HuH-7.5 (cell line): ENCODE measurements around the gene TMEM273.
"Not testable (repeated sequence)": the region's sequence is repeated elsewhere in the genome, so short reads cannot be mapped to it uniquely, and the experiment has no call there.

Experiments
- DNase-seq: peaks from one replicate; pipeline ENCODE4 v3.0.0; 2011; ENCODE audit warnings: low spot score

Gene TMEM273

DNA sequence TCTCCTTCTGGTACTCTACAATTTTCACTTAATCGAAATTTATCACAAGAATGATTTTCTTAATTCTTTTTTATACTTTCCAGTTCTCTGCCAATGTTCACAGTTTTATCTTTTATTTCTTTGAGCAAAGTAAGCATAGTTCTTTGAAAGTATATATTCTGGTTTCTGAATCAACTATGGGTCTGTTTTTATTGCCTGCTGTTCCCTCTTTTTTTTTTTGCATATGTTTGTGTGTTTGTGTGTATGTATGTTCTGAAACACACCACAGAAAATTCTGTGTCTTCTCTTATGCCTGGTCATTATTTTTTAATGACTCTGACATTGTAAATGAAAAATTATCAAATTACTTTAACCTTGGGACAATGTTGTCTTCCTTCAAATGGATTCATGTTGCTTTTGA lies 15.9 kb upstream of the TMEM273 start:
- DNase-seq: no peak

DNA sequence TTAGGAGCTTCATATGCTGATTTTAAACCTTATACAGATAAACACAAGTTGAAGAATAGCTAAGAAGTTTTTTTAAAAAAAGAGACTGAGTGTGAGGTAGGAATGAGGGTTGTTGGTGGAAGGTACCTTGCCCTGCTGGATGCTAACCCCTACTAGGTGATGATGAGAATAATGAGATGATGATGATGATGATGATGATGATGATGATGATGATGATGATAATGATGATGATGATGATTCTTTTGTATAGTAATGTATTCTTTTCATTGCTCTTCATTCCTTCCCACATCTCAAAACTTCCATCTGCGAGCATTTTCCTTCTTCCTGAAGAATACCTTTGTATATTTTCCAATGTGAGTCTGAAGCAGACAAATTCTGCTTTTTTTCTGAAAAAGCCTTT lies 14.1 kb upstream of the TMEM273 start:
- DNase-seq: no peak

DNA sequence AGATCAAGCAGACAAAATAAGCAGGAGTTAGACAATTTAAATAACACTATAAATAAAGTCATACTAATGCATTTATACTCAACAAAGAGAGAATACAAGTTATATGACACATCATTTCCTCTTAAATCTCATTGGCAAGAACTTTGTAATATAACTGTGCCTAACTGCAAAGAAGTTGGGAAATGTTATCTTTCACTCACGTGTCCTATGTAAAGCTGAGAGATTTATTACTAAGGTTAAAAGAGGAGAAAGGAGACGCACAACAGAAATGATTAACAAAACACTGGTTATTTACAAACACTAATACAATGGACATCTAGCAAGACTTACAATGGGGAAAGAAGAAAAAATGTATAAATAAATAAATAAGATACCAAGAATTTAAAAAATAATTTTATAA lies 12.7 kb upstream of the TMEM273 start:
- DNase-seq: no peak

DNA sequence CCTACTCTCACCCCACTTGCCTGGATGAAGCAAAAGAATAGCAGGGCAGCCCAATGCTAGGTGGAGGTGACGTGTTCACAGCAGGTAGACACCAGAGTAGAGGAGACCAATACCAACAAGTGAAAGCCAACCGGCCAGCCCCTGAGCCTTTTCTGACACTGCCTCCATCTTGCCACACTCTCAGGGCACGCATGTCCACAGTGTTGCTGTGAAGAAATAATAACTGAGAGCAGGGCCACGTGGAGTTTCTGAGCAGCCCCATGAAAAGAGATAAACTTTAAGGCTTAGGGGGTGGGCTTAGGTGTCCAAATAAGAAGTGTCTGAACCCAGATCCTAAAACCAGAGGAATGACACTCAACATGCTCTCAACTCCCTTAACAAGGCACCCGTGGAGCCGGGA lies 9.0 kb upstream of the TMEM273 start:
- no peak for DNase-seq

DNA sequence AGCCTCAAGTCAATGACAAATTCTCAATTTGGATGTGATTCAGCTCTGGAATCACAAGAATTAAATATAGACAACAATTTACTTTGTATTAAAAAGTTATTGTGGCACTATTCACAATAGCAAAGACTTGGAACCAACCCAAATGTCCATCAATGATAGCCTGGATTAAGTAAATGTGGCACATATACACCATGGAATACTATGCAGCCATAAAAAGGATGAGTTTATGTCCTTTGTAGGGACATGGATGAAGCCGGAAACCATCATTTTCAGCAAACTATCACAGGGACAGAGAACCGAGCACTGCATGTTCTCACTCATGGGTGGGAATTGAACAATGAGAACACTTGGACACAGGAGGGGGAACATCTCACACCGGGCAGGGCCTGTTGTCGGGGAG lies 7.7 kb upstream of the TMEM273 start:
- DNase-seq: not testable (repeated sequence)

DNA sequence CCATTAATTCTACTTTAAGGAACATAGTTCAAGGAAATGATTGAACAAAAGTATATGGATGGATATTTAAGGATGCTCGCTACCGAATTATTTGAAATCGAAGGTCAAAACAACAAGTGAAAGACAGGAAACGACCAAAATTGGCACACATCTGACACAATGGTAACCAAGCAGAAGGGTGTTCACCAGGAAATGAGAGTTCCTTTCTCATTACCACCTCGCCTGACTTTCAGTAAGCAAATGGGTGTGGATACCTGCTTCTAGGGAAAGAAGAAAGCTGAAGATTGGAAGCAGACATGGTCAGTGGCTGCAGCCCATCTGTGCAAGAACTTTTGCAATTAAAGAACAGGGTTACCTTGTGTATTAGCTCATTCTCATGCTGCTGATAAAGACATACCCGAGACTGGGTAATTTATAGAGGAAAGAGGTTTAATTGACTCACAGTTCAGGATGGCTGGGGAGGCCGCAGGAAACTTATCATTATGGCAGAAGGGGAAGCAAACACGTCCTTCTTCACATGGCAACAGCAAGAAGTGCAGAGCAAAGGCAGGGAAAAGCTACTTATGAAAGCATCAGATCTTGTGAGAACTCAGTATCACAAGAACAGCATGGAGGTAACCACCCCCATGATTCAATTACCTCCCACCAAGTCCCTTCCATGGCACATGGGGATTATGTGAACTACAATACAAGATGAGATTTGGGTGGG lies 6.2 kb upstream of the TMEM273 start:
- no peak for DNase-seq

DNA sequence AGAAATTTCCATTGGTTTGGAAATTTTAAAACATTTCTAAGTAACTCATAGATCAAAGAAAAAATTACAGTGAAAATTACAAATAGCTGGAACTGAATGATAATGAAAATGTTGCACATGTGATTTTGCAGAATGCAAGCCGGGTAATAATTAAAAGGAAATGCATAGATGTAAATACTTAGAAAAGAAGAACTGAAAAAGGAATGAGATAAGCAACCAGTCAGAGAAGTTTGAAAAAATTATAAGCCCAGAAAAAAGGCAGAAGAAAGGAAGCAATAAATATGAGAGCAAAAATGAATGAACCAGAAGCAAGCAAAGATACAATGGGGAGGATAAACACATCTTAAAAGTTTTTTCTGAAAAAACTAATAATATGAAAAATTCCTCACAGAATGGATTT lies 3.2 kb upstream of the TMEM273 start:
- DNase-seq: no peak

DNA sequence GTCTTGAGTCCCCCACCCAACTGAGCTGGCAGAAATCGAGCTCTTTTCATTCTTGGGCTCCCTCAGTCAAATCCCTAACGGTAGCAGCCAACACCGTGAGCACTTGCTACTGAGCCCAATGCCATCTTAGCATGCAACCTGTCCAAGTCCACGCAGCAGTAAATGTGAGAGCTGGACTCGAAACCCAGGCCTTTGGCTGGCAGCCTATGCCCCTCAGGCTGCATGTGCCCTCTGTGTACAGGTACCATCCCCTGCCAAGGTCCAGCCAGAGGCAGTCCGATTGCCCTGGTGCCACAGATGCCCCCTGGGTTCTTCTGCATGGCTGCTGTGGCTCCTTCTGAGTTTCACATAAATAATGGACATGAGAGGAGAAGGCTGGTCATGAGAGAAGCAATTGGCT lies 1.2 kb upstream of the TMEM273 start:
- no peak for DNase-seq

DNA sequence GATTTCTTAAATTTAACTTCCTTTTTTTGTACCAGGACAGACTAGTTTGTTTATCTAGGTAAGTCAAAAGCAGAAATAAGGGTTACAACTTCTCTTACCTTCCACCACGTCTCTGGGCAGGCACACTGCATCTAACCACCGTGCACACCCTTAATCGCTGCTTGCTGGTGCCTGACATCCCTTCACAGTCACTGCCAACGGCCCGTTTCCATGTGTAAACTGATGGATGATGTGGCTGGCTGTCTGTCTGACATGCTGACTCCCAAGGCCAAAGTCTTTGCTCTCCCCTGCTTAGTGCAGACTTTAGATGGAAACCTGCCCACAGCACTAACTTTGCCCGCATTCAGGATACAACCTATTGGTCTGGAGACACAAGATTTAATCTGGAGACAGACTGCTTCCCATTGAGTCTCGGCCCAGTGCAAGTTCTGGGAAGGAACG lies 1.1 kb downstream of the TMEM273 start:
- DNase-seq: no peak

DNA sequence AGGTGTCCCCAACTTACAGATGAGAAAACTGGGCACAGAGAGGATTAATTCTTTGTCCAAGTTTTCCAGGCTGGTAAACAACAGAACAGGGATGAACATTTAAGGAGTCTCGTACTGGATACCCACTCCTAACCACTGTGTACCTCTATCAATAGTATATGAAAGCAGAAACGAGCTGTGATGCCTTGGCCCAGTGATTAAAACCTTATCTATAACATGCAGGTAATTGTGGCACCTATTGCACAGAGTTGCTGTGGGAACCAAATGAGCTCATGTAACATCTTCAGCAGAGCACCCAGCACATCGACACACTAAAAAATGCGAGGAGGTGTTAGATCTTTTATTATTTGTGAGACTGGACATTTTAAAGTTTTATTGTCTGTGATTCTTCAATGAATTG lies 1.6 kb downstream of the TMEM273 start:
- DNase-seq: no peak

DNA sequence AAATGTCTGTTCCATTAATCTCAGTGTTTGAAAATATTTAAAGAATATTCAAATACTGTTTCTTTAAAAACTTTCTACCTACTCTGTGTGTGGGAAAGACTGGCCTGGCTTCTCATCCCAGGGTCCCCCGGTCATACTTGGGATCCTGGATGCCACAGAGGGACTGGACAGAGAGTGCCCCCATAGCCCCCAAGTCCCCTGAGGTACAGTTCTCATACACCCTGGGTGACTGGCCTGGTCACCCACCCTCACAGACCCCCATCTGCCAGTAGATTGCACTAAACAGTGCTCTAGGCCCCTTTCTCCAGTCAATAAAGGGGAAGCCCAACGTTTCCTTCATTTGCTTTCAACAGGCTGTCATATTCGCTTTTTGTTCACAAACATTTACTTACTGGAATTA lies 3.0 kb downstream of the TMEM273 start:
- no peak for DNase-seq

DNA sequence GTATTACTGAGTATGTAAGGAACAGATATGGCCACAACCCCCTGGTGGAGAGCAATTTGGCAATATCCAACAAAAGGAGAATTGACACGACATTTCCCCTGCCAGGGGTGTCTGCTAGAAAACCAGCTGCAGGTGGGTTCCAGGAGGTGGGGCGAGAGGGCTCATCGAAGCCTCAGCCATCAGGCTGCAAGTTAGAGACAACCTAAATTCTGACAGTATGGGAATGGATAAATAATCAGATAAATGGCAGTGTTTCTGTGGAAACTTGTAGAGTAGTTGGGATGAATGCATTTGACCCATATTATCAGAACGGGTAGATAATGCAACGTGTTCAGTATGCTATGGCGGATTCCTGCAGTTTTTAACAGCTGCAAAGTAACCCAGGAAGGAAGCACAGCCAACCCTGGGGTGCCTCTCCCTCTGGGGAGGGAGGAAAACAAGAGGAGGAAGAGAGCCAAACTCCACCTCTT lies 3.5 kb downstream of the TMEM273 start:
- no peak for DNase-seq

DNA sequence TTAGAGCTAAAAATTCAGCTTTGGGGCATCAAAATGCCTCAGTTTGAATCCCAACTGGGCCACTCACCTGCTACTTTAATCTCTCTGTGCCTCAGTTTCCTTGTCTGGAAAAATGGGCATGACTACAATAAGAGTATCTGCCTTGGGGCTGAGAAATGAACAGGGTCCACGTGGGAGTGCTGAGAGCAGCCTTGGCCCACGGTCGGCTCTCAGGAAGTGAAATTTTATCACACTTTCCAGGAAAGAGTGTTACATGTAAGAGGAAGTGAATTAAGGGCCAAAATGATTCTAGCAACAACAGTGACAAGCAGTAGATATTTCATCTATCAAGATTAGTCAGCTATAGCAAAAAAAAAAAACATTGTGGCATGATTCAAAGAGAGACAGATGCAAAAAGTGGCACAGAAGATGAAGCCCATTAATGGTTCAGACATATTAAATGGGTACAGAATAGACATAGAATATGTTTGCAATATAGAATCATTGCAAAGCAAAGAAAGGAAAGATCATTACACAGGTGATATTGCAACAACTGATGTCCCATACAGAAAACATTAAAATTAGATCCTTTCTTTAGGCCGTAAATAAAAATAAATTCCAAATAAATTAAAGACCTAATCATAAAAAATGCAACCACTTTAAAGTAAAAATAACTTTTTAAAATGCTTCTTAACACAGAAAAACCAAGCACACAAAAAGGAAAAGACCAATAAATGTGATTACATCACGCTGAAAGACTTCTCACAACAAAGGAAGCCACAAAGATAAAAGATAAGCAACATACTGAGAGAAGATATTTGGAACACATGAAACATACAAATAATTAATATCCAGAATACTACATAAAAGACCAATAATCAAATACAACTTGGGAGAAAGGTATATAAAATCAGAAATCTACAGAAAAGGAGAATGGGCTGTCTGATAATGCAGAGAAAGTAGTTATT lies 4.3 kb downstream of the TMEM273 start:
- DNase-seq: no peak

DNA sequence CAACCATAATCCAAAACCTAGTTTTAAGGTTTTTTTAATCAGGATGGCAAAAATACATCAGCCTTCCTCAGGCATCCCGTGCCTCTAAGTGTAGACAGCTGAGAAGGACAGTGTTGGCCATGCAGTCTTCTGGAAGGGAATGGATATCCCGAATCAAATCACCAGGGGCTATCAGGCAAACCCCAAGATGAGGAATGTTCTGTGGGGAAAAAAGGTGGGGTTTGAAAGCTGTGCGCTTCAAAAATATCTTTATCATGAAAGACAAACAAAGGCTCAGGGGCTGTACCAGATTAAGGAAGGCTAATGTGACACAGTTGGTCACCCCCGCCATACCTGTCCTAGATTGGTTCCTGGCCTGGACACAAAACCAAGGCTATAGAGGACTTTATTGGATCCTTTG lies 5.4 kb downstream of the TMEM273 start:
- DNase-seq: no peak

DNA sequence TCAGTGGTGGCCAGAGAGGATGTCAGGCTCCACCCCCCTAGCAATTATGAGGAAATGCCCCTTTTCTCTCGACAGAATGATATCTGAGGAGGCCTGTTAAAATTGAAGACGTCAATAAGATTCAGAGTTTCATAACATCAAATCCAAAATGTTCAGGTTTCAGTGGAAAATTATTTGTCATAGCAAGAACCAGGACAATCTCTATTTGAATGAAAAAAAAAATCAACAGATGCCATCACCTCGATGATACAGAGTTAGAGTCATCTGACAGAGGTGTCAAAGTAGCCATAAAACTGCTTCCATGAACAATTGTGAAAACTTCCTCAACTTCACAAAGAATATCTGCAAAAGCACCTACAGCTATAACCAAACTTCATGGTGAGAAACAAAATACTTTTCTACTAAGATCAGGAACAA lies 7.7 kb downstream of the TMEM273 start:
- no peak for DNase-seq

DNA sequence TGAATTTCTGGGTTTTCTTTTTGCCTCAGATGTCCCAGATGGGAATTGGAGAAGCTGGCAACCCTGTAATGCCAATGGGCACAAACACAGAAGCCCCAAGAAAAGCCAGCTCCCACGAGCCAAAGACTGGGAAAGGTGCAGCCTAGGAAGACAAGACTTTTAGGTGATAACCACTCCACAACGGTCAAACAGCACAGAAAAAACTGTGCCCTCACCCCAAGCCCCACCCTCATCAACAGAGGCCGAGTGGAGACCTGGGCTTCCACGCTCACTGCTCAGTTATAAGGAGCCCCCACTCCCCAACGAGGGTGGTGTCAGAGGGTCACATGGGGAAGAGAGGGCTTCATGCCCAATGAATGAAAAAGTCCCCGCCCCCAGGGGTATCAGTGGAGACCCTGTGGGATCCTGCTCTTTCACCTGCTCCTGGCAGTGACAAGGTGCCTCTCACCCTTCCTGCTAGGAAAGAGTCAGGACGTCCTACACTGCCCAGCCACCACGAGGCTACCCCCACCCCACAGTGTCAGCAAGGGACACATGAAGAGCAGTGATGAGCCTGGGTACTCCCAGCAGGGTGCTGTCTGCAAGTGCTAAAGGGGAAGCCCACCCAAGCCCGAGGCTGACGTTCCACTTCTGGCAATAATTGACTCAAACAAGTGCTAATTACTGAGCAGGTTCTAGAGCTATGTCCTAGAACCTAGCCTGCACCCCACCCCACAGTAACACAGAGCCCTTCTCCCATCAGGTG lies 8.3 kb downstream of the TMEM273 start:
- no peak for DNase-seq

DNA sequence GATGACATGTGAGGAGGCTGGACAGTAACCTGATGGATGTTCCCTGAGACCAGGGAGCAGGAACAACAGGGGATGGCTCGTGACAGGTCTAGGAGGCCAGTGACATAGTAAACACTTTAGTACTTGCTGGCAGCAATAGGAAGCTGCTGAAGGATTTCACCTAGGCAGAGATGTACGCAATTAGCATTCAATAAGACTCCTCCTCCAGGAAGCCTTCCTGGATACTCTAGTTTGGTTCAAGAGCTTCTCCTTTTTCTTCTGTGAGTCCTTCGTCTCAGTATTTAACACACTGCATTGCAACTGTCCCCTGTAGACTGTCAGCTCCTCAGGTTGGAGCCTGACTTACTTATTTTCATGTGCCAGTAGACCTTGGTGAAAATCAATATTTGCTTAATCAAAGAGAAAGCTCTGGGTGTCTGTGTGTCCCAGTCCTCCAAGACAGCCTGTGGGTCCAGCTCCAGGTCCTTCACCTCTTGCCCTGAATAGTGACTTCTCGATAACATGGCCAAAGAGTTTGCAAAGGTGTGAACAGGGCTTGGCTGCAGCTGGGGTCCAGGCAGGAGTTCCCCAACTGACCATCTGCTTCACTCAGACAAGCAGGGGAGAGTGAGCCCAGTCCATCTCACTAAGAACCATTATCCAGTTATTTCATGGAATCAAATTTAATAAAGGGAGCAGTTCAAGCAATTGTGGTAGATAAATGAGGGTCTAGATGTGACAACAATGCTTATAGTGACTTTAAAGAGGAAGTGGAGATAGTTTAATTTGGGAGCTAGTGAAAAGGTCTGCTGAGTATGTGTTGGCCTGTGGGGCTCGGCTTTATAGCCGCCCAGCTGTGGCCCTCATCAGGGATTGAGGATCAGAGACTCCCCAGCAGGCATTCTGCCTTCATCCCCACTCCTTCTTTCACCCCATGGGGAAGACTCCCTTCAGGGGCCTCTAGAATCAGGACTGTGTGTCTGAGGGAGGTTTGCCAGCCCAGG lies 9.4 kb downstream of the TMEM273 start:
- no peak for DNase-seq

DNA sequence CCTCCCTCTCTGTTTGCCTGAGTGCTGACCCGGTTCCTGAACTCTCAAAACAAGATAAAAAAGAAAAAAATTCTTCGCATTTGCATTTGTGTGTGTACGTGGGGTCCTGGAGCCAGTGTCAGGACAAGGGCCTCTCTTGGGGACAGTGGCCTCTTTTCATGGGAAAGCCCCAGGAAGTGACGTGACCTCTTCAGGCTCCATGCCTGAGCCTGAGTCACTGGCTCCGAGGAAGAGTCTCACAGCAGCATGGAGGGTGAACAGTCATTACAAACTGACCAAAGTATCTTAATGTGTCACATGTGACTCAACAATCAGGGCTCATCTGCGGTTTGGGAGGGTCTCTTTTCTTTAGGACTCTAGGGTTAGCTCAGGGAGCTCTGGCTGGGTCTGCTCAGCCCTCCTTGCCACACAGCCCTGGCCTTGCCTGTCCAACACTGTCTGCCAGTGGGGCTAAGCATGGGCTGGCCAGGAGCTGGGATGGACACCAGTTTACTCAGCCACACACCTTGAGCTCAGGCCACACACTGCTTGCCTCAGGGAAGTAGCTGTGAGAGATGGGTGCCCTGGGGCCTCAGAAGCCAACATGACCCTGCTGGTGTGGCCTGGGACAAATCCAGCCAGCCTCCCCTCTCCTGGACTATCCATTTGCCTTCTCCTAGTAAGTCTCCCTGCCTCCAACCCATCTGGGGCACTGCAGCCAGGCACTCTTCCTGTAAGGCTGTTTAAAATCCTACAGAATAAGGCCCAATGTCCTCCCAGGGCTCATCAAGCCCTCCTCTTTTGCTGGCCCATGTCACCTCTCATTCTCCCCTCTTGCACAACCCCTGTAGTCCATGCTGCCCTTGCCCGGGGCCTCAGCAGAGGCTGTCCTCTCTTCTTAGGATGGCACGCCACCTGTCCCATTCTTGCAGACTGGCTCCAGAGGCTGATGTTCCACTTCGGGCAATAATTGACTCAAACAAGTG lies 10.5 kb downstream of the TMEM273 start:
- DNase-seq: no peak

DNA sequence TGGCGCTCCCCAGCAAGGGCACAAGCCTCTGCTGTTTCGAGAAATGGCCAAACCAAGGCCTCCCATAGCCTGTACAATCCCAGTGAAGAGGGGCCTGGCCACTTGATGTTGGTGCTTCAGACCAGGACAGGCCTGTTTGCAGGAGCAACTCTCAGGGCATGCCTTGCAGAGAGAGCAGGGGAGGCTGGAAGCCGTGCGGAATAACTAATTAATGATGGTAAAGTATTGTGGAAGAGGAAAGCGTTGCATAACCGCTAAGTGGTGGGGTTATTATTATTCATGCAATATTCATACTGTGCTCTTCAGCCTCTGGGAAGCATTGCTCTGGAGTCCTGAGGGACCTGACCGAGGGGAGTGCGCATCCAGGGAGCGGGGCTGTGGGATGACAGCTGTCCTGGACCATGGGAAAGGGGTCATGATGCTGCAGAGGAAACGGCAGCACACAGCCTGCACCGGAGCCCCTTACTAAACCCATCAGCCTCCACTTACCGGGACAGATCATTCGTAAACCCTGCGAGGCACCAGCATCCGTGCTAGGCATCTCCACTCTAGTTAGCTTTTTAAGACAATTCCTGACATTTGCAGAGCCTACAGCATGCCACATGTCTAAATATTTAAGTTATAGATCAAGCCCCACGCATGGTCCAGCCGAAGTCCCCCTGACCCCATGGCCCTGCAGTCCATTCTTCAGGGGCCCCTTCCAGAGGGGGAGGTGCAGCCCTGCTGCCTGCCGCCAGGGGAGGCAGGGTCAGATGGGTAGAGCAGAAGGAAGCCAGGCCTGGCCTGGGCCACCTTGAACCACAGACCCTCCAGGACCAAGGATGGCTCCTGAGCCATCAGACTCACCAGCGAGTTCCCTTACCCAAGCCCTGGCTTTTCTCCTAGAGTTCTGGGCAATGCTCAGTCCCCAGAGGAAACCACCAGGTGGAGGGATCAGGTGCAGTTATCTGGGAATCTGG lies 11.6 kb downstream of the TMEM273 start:
- no peak for DNase-seq
